NOMO-1 treated with DMSO at 0.1 percent for 48 hours (cell line): ENCODE measurements around the gene AFF4.

ENCODE experiments used
- DNase-seq: peaks from one replicate; lab custom pipeline; 2025; ENCODE audit not compliant: unreplicated experiment; lab: John Stamatoyannopoulos, UW

The AFF4 gene

GRCh38 chr5:132887283-132887682, 76.2 kb downstream of the AFF4 start:
- DNase-seq, result no peak

DNA sequence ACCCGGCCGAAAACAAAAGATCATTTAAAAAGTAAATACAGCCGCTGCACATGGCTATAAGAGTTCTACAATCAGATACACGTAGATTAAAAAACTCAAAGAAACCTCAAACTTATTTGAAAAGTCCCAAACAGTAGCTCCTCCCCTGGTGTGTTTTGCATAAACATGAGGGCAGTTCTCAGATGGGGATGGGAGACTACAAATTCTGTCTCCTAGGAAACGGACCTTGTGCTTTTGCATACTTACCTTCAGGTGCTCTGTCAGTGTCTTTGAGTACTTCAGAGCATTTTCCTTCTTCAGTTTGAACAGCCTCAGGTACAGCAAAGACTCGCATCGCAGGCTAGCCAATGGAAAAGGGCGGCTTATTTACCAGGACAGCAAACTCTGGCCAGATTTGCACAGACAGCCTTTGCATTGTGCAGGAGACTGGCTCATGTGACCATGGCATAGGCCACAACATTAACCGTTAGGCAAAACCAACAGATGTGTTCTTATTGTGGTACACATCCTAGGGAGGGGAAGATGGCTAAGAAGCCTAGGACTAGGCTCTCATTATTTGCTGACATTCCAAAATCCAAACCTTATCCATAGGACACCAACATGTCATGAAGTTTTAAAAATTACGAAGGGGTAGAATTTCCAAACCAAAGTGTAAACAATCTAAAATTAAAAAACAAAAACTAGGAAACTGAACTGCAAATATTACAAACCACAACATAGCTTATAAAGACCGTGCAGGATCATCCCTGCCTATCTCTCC, 77.2 kb downstream of the AFF4 start:
- DNase-seq, result no peak

- DNase-seq, result no peak
These were observed 78.9 kb downstream of the AFF4 start for GRCh38 chr5:132884548-132884947.

DNA sequence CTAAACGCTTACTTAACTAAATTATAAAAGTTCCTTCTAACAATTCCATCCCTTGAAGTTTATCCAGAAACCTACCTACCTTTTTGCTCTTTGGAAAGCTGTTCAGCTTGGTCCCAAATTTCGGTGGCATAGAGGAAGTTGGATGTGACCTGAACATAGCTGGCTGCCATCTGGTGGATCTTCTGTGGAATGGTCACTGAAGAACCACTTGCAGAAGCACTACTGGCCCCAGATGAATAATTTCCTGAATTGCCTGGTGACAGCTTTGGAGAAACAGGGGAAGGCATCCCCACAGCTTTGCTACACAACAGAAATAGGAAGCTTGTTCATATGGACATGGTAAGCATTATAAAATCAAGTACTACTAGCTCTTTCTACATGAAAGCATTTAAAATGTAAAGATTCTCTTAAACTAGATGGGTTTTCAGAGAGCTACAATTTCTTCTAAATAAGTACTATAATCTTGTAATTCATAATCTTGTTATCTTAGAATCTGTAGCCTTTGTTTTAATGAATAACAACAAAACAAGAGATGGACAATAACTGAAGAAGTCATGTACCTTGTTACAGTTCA, 80.1 kb downstream of the AFF4 start:
- peak; percentile 74 for DNase-seq

- no peak for DNase-seq
These were observed 85.5 kb downstream of the AFF4 start for GRCh38 chr5:132877938-132878337.

DNA sequence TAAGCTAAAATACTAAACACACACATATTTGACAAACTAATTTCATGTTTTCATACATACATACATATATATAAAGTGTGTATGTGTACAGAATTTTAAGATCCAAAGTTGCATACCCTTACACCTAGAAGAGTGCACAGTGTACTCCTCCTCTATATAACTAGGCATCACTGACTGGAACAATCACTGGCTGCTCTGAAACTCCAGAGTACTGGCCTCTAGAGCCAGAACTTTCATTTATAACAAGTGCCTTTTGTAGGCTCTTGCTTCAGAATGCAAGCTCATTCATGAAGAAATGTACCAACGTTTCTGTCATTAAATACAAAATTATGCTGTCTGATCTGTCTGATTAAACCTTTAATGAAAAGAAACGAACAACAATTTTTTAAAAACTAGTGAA, 86.0 kb downstream of the AFF4 start:
- no peak for DNase-seq

- DNase-seq, result no peak
These were observed 87.2 kb downstream of the AFF4 start for GRCh38 chr5:132876020-132876759.

GRCh38 chr5:132873930-132874271, 89.5 kb downstream of the AFF4 start:
- no peak for DNase-seq

- no peak for DNase-seq
These were observed 90.1 kb downstream of the AFF4 start, which contains the start of gene LEAP2 for GRCh38 chr5:132873119-132873929. Gene LEAP2 (plus strand): TSS chr5:132873668. CDS start chr5:132873695, 27 bp downstream.

- DNase-seq, result no peak
These were observed 90.7 kb downstream of the AFF4 start for GRCh38 chr5:132872788-132873118.

DNA sequence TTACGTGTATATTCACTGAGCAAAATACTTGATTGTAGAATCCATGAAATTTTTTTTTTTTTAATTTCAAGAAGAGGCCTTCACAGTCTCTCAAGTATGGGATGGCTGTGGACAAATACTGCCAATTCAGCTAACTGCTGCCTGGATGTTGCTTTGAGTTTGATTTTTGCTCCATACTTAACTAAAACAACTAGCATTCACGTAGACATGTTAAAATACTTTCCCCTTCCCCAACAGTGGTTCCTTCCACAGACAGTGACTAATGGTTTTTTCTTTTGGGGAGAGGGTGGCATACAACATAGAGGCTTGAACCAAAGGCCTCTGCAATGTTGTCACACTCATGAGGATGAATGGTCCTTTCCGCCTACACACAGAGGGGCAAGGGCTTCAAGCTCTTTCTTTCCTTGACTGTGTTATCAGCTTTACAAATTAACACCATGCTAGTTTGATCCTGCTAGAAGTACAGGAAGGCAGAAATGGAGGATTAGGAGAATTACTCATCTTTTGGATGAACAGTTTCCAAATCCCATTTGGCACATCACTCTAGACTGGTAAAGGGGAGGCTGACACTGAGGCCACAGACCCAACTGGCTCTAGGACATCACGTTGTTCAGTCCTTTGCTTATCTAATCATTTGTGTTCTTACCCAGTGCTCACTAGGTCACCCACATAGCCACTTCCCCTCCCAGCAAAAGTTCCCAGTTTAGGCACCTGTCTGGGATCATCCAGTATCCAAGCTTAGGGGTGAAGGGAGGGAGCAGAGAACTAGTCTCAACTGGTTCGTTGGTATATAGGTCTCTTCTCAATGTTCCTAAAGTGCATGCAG, 91.8 kb downstream of the AFF4 start:
- no peak for DNase-seq

DNA sequence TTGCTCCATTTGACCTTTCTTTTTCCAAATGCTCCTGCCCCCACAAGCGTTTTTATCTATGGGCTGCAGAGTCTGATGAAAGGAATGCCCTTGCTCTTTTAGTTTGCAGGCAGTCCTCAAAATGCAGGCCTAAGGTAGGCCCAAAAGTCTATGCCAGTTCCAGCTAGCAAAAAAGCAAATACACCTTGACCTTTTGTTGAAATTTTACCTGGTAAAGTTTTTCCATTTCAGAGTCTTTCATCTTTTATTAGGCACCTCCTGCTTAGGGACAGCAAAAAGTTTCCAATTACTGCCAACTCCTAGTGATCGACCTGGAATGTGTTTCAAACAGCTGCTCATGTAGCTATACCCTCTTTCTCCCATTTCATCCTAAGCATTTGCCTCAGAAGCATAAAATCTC, 92.6 kb downstream of the AFF4 start:
- no peak for DNase-seq

DNA sequence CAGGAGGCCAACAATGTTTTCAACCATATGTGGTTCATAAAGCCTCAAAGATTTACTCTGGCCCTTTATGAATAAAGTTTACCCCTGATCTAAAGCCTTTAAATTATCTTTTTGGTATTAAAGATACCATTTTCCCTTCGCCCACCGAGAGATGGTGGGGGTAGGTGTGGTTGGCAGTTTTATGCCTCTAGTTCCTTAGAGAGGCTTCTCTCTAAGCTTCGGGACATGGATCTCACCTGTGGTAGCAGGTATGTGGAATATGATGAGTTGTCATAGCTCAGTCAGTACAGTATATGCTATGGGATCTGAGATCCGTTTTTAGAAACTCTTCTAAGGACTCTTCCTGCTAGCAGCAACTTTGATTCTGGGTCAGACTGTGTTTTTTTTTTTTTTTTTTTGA, 94.7 kb downstream of the AFF4 start:
- no peak for DNase-seq

DNA sequence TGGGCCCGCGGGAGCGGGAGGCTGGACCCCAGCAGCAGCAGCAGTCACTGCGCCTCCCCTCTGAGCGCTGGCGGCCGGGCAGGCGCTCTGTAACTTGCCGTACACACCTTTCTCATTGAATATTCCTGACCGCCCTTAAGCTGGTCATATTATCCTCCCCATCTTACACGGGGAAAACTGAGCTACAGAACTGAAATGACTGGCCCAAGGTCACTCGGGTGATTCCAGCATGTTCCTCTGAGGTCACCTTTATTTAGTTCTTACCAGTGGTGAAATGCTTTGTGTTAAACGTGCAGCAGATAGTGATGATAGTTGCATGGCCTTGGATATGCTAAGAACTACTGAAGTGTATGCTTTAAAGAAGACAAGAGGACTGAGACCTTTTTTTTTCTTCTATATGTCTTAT, 96.4 kb downstream of the AFF4 start:
- DNase-seq, result no peak

GRCh38 chr5:132866342-132867045, 96.9 kb downstream of the AFF4 start, which contains the start of the genes GDF9 and UQCRQ:
Gene GDF9 (minus strand): TSS chr5:132866469. CDS start chr5:132864533, 1,936 bp downstream.
Gene UQCRQ (plus strand): TSS chr5:132866642. CDS start chr5:132866882, 240 bp downstream.
- DNase-seq, result peak; percentile 99

GRCh38 chr5:132865668-132866341, 97.6 kb downstream of the AFF4 start:
- no peak for DNase-seq

GRCh38 chr5:132860742-132861141, 102.7 kb downstream of the AFF4 start:
- no peak for DNase-seq

DNA sequence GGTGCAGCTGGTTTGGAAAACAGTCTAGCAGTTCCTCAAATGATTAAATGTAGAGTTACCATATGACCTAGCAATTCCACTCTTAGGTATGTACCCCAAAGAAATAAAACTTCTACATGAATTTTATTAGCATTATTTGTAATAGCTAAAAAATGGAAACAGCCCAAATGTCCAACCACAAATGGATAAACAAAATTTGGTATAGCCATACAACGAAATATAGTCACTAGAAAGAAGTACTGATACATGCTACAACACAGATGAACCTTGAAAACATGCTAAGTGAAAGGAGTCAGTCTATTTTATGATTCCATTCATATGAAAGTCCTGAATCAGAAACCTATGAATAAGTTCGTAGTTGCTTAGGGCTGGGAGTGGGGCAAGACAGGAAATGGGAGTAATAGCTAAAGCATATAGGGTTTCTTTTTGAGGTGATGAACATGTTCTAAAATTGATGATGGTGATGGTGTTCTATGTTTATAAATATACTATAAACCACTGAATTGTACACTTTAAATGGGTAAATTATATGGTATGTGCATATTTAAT, 103.5 kb downstream of the AFF4 start:
- DNase-seq, result no peak

DNA sequence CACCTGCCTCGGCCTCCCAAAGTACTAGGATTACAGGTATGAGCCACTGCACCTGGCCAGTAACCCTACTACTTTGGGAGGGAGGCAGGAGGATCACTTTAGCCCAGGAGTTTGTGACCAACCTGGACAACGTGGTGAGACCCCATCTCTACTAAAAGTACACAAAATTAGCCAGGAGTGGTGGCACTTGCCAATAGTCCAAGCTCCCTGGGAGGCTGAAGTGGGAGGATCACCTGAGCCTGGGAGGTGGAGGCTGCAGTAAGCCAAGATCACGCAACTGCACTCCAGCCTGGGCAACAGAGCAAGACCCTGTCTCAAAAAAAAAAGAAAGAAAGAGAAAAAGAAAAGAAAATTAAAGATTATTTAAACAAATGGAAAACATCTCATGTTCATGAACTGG, 107.4 kb downstream of the AFF4 start:
- no peak for DNase-seq
